ENCODE measurements around the gene TRIML1.

Gene TRIML1

DNA sequence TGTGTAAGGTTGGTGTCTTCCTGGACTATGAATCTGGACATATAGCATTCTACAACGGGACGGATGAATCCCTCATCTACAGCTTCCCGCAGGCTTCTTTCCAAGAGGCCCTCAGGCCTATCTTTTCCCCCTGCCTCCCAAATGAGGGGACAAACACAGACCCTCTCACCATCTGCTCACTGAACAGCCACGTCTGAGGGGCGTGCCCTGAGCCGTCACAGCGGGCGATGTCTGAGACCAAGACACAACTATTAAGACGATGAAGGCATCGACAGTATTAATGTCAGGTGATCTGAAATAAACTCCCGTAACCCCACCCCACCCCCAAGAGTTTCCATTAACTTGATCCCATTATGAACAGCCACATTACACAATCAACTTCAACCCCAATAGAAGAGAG is 7.9 kb downstream of the TRIML1 start:
- H3K4me1 ChIP-seq (ENCODE audit: control insufficient read depth, insufficient read depth, low read length): no peaks in the 10 kb centered on the region

GRCh38 chr4:188147776-188148175 is 8.5 kb downstream of the TRIML1 start:
- Histone ChIP-seq H3K27ac (ENCODE audit: extremely low read depth, low read depth, low read length) (no peak overlapping the region), H3K9me3 (ENCODE audit: control insufficient read depth, insufficient read depth, low read depth, low read length) (no peaks in the 10 kb centered on the region), H3K4me3 (ENCODE audit: low read depth, low read length) (no peak overlapping the region), H3K4me1 (ENCODE audit: control insufficient read depth, insufficient read depth, low read length) (no peaks in the 10 kb centered on the region), H3K36me3 (ENCODE audit: control insufficient read depth in 2 of 2, insufficient read depth in 1 of 2, low read length in 2 of 2) (no peaks in the 10 kb centered on the region)
- POLR2A ChIA-PET: no interaction called here
- CTCF ChIA-PET: no interaction called here
- TF ChIP-seq, protein P1, sequence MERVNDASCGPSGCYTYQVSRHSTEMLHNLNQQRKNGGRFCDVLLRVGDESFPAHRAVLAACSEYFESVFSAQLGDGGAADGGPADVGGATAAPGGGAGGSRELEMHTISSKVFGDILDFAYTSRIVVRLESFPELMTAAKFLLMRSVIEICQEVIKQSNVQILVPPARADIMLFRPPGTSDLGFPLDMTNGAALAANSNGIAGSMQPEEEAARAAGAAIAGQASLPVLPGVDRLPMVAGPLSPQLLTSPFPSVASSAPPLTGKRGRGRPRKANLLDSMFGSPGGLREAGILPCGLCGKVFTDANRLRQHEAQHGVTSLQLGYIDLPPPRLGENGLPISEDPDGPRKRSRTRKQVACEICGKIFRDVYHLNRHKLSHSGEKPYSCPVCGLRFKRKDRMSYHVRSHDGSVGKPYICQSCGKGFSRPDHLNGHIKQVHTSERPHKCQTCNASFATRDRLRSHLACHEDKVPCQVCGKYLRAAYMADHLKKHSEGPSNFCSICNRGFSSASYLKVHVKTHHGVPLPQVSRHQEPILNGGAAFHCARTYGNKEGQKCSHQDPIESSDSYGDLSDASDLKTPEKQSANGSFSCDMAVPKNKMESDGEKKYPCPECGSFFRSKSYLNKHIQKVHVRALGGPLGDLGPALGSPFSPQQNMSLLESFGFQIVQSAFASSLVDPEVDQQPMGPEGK (tag by site-specific recombination; IDR thresholded peaks at IDR 0.05): no peak
- TF ChIP-seq YY2 (tag by site-specific recombination; IDR thresholded peaks at IDR 0.05) (no peak), TRIM28 (IDR thresholded peaks at IDR 0.05; ENCODE audit: borderline replicate concordance, low read length) (no peak), ZBTB20 (tag by site-specific recombination; IDR thresholded peaks at IDR 0.05) (no peak), ZNF221 (tag by site-specific recombination; IDR thresholded peaks at IDR 0.05; ENCODE audit: borderline replicate concordance) (no peak), ZBTB21 (tag by site-specific recombination; IDR thresholded peaks at IDR 0.05) (no peak), KLF7 (tag by site-specific recombination; IDR thresholded peaks at IDR 0.05; ENCODE audit: borderline replicate concordance) (no peak), ZNF521 (tag by site-specific recombination; IDR thresholded peaks at IDR 0.05) (no peak), TCF7L2 (IDR thresholded peaks at IDR 0.05; ENCODE audit: borderline replicate concordance, low read depth, low read length) (no peak), ZSCAN18 (tag by site-specific recombination; IDR thresholded peaks at IDR 0.05) (no peak), ZNF629 (tag by site-specific recombination; IDR thresholded peaks at IDR 0.05) (no peak), SALL2 (tag by site-specific recombination; IDR thresholded peaks at IDR 0.05; ENCODE audit: borderline replicate concordance) (no peak), ATF2 (tag by site-specific recombination; IDR thresholded peaks at IDR 0.05; ENCODE audit: low read depth) (no peak), ZFHX2 (tag by site-specific recombination; conservative IDR thresholded peaks at IDR 0.05) (no peak)
- TF ChIP-seq, protein P2, sequence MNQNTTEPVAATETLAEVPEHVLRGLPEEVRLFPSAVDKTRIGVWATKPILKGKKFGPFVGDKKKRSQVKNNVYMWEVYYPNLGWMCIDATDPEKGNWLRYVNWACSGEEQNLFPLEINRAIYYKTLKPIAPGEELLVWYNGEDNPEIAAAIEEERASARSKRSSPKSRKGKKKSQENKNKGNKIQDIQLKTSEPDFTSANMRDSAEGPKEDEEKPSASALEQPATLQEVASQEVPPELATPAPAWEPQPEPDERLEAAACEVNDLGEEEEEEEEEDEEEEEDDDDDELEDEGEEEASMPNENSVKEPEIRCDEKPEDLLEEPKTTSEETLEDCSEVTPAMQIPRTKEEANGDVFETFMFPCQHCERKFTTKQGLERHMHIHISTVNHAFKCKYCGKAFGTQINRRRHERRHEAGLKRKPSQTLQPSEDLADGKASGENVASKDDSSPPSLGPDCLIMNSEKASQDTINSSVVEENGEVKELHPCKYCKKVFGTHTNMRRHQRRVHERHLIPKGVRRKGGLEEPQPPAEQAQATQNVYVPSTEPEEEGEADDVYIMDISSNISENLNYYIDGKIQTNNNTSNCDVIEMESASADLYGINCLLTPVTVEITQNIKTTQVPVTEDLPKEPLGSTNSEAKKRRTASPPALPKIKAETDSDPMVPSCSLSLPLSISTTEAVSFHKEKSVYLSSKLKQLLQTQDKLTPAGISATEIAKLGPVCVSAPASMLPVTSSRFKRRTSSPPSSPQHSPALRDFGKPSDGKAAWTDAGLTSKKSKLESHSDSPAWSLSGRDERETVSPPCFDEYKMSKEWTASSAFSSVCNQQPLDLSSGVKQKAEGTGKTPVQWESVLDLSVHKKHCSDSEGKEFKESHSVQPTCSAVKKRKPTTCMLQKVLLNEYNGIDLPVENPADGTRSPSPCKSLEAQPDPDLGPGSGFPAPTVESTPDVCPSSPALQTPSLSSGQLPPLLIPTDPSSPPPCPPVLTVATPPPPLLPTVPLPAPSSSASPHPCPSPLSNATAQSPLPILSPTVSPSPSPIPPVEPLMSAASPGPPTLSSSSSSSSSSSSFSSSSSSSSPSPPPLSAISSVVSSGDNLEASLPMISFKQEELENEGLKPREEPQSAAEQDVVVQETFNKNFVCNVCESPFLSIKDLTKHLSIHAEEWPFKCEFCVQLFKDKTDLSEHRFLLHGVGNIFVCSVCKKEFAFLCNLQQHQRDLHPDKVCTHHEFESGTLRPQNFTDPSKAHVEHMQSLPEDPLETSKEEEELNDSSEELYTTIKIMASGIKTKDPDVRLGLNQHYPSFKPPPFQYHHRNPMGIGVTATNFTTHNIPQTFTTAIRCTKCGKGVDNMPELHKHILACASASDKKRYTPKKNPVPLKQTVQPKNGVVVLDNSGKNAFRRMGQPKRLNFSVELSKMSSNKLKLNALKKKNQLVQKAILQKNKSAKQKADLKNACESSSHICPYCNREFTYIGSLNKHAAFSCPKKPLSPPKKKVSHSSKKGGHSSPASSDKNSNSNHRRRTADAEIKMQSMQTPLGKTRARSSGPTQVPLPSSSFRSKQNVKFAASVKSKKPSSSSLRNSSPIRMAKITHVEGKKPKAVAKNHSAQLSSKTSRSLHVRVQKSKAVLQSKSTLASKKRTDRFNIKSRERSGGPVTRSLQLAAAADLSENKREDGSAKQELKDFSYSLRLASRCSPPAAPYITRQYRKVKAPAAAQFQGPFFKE (tag by site-specific recombination; IDR thresholded peaks at IDR 0.05; ENCODE audit: borderline replicate concordance): no peak
- TF ChIP-seq, protein P3, sequence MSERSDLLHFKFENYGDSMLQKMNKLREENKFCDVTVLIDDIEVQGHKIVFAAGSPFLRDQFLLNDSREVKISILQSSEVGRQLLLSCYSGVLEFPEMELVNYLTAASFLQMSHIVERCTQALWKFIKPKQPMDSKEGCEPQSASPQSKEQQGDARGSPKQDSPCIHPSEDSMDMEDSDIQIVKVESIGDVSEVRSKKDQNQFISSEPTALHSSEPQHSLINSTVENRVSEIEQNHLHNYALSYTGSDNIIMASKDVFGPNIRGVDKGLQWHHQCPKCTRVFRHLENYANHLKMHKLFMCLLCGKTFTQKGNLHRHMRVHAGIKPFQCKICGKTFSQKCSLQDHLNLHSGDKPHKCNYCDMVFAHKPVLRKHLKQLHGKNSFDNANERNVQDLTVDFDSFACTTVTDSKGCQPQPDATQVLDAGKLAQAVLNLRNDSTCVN (tag by site-specific recombination; optimal IDR thresholded peaks at IDR 0.05): no peak
- TF ChIP-seq, protein P4, sequence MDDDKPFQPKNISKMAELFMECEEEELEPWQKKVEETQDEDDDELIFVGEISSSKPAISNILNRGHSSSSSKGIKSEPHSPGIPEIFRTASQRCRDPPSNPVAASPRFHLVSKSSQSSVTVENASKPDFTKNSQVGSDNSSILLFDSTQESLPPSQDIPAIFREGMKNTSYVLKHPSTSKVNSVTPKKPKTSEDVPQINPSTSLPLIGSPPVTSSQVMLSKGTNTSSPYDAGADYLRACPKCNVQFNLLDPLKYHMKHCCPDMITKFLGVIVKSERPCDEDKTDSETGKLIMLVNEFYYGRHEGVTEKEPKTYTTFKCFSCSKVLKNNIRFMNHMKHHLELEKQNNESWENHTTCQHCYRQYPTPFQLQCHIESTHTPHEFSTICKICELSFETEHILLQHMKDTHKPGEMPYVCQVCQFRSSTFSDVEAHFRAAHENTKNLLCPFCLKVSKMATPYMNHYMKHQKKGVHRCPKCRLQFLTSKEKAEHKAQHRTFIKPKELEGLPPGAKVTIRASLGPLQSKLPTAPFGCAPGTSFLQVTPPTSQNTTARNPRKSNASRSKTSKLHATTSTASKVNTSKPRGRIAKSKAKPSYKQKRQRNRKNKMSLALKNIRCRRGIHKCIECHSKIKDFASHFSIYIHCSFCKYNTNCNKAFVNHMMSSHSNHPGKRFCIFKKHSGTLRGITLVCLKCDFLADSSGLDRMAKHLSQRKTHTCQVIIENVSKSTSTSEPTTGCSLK (tag by site-specific recombination; IDR thresholded peaks at IDR 0.05): no peak

More for the DNA sequence above, 7.9 kb downstream of the TRIML1 start:
- TF ChIP-seq ZNF549 (tag by site-specific recombination; IDR thresholded peaks at IDR 0.05): no peak
- no peak for TF ChIP-seq ZBTB8A (tag by site-specific recombination; IDR thresholded peaks at IDR 0.05)
- Histone ChIP-seq H3K27ac (ENCODE audit: extremely low read depth, low read depth, low read length) (no peak overlapping the region), H3K9me3 (ENCODE audit: control insufficient read depth, insufficient read depth, low read depth, low read length) (no peaks in the 10 kb centered on the region), H3K36me3 (ENCODE audit: control insufficient read depth in 2 of 2, insufficient read depth in 1 of 2, low read length in 2 of 2) (no peaks in the 10 kb centered on the region), H3K4me3 (ENCODE audit: low read depth, low read length) (no peak overlapping the region)
- ChIA-PET CTCF (no interaction called here), POLR2A (no interaction called here)
